Body of pancreas (tissue), 4 donors: ENCODE measurements around the gene POLA1. TPM values are rescaled to one million over a fixed set of nuclear protein-coding genes. Genes with fewer than 3 reads are reported as not detected.
"Not testable (repeated sequence)": the region's sequence is repeated elsewhere in the genome, so short reads cannot be mapped to it uniquely, and the experiment has no call there.

Source experiments
- ATAC-seq: fragments of 150-250 bp; one replicate; pipeline ENCODE4 v1.9.1; 2016
- DNase-seq, 4 donors: peaks; one replicate each; pipeline ENCODE4 v3.0.0-alpha.2; 2019
- H3K27ac ChIP-seq, 4 donors: fragments of 200-600 bp; sonication (generic); 1 replicate in 3 of 4; 2 replicates in 1 of 4; pipeline versions ENCODE4 v1.5.1 to v1.6.1; 2016 to 2019; ENCODE audit warnings: mild to moderate bottlenecking in 1 of 4, mixed read lengths in 1 of 4, moderate library complexity in 1 of 4
- H3K27me3 ChIP-seq, 2 donors: fragments of 200-600 bp; sonication (generic); one replicate each; pipeline ENCODE4 v1.6.0; 2016; ENCODE audit warnings: mild to moderate bottlenecking in 1 of 2
- H3K36me3 ChIP-seq, 2 donors: fragments of 200-600 bp; sonication (generic); replicated peaks in 1 of 2; 2 replicates each; pipeline ENCODE4 v1.5.1; 2016; ENCODE audit warnings: low read depth in 2 of 2; ENCODE audit not compliant: insufficient read depth in 1 of 2
- H3K4me1 ChIP-seq: fragments of 200-600 bp; sonication (generic); one replicate; pipeline ENCODE4 v1.6.0; 2016
- H3K4me3 ChIP-seq, 2 donors: fragments of 200-600 bp; sonication (generic); 1 replicate in 1 of 2; 2 replicates in 1 of 2; pipeline ENCODE4 v1.5.1; 2016 to 2019
- H3K9me3 ChIP-seq, 3 donors: fragments of 200-600 bp; sonication (generic); 1 replicate in 2 of 3; 2 replicates in 1 of 3; pipeline ENCODE4 v1.5.1; 2016
- CTCF ChIP-seq, 7 experiments: fragments of 450-650 bp in 4 of 7; fragments of 200-600 bp in 3 of 7; sonication (generic) in 3 of 7; IDR thresholded peaks; one replicate each; pipeline ENCODE4 v1.5.1; 2016 to 2019; ENCODE audit warnings: antibody characterized with exemption in 7 of 7
- POLR2A ChIP-seq, 3 donors: fragments of 450-650 bp; IDR thresholded peaks; one replicate each; pipeline ENCODE4 v1.6.1; 2016; ENCODE audit warnings: antibody characterized with exemption in 3 of 3, mild to moderate bottlenecking in 2 of 3
- WGBS, 2 donors: methylation state at CpG; one replicate each; pipeline ENCODE4 v1.1.5; 2017; 5-methylcytosine and 5-hydroxymethylcytosine counted together
- intact Hi-C: fragments of 100-400 bp; cut with DNase I; formaldehyde crosslinking; loops from one replicate; pipeline ENCODE4 v1.15.1; 2023
- total RNA-seq, 2 donors: library from RNA; depleted of rRNA; stranded (reverse); fragments of >200 nt; gene quantifications; one replicate each; pipeline ENCODE4 v1.1.0, GENCODE V29; 2016

The POLA1 gene
- total RNA-seq, 2 donors from 2014 or later, result 5.7 to 9.9 TPM

GRCh38 chrX:24790166-24790565, 96.4 kb downstream of the POLA1 start:
- H3K27ac ChIP-seq, result no peak overlapping the region

GRCh38 chrX:24796204-24796603, 102.5 kb downstream of the POLA1 start:
- Histone ChIP-seq H3K27me3 (no peaks in the 10 kb centered on the region), H3K4me1 (no peaks in the 10 kb centered on the region), H3K9me3 (no peaks in the 10 kb centered on the region), H3K4me3 (no peak overlapping the region), H3K36me3 (no peaks in the 10 kb centered on the region), H3K27ac (no peak overlapping the region)
- DNase-seq (no peak), ATAC-seq (no peak)
- intact Hi-C loops, result no loop called here
- no peak for TF ChIP-seq CTCF (IDR thresholded peaks at IDR 0.05)
- no peak for TF ChIP-seq POLR2A (IDR thresholded peaks at IDR 0.05)

More at GRCh38 chrX:24790166-24790565, 96.4 kb downstream of the POLA1 start:
- 68 to 73% methylated on average over 3 of the region's 3 CpGs for WGBS, 2 donors
- DNase-seq (no peak), ATAC-seq (no peak)
- no peaks in the 10 kb centered on the region for H3K27me3 ChIP-seq
- no peaks in the 10 kb centered on the region for H3K9me3 ChIP-seq
- no peaks in the 10 kb centered on the region for H3K4me1 ChIP-seq
- TF ChIP-seq CTCF (IDR thresholded peaks at IDR 0.05) (no peak), POLR2A (IDR thresholded peaks at IDR 0.05) (no peak)
- intact Hi-C loops, result no loop called here
- no peaks in the 10 kb centered on the region for H3K36me3 ChIP-seq
- H3K4me3 ChIP-seq, result no peak overlapping the region

- TF ChIP-seq CTCF (IDR thresholded peaks at IDR 0.05) (no peak), POLR2A (IDR thresholded peaks at IDR 0.05) (no peak)
- H3K4me1 ChIP-seq, result no peaks in the 10 kb centered on the region
- H3K36me3 ChIP-seq, result no peaks in the 10 kb centered on the region
- DNase-seq (no peak), ATAC-seq (no peak)
- WGBS, 2 donors, result 95 to 97% methylated on average over 3 to 4 of the region's 4 CpGs
- no peak overlapping the region for H3K4me3 ChIP-seq
- no peaks in the 10 kb centered on the region for H3K27me3 ChIP-seq
- H3K27ac ChIP-seq, result no peak overlapping the region
- no peaks in the 10 kb centered on the region for H3K9me3 ChIP-seq
- intact Hi-C loops, result no loop called here
Observed at GRCh38 chrX:24799078-24799477, 105.4 kb downstream of the POLA1 start.

GRCh38 chrX:24799565-24799964, 105.8 kb downstream of the POLA1 start:
- H3K9me3 ChIP-seq, result no peaks in the 10 kb centered on the region
- no peak overlapping the region for H3K27ac ChIP-seq
- TF ChIP-seq CTCF (IDR thresholded peaks at IDR 0.05), result no peak
- no peak for TF ChIP-seq POLR2A (IDR thresholded peaks at IDR 0.05)
- intact Hi-C loops, result no loop called here
- no peak overlapping the region for H3K4me3 ChIP-seq
- H3K4me1 ChIP-seq, result no peaks in the 10 kb centered on the region
- 87 to 92% methylated on average over 2 of the region's 2 CpGs for WGBS, 2 donors
- H3K36me3 ChIP-seq, result no peaks in the 10 kb centered on the region
- no peak for ATAC-seq
- DNase-seq, result no peak
- H3K27me3 ChIP-seq, result no peaks in the 10 kb centered on the region

- no peak for DNase-seq
- intact Hi-C loops, result no loop called here
- Histone ChIP-seq H3K27me3 (no peaks in the 10 kb centered on the region), H3K9me3 (no peaks in the 10 kb centered on the region), H3K36me3 (no peaks in the 10 kb centered on the region), H3K27ac (no peak overlapping the region), H3K4me3 (no peak overlapping the region), H3K4me1 (no peaks in the 10 kb centered on the region)
- 63 to 91% methylated on average over 7 of the region's 7 CpGs for WGBS, 2 donors
- TF ChIP-seq POLR2A (IDR thresholded peaks at IDR 0.05) (no peak), CTCF (IDR thresholded peaks at IDR 0.05) (no peak)
- no peak for ATAC-seq
Observed at GRCh38 chrX:24805201-24805600, 111.5 kb downstream of the POLA1 start.

GRCh38 chrX:24819807-24820206, 126.1 kb downstream of the POLA1 start:
- H3K9me3 ChIP-seq, H3K4me3 ChIP-seq, ATAC-seq, H3K36me3 ChIP-seq, DNase-seq, H3K27ac ChIP-seq, intact Hi-C loops, H3K4me1 ChIP-seq, H3K27me3 ChIP-seq: not testable (repeated sequence)
- 90 to 100% methylated on average over 2 of the region's 2 CpGs for WGBS, 2 donors
